Stimulated activated CD4-positive, alpha-beta T cell treated with anti-CD3 and anti-CD28 coated beads, TNF-alpha, amount 100 ng/mL, for 48 hours (primary cell): ENCODE data around the gene CES4A.
"Not testable (repeated sequence)": the region's sequence is repeated elsewhere in the genome, so short reads cannot be mapped to it uniquely, and the experiment has no call there.

Experiments used
- DNase-seq, 3 donors: peaks; one replicate each; pipeline ENCODE4 v3.0.0-alpha.2; 2020; ENCODE audit warnings: low read depth in 3 of 3

Gene CES4A

GRCh38 chr16:66955363-66956153, 32.8 kb upstream of the CES4A start:
- not testable (repeated sequence) for DNase-seq

- DNase-seq, result not testable (repeated sequence)
Observed at GRCh38 chr16:66956154-66956457, 32.3 kb upstream of the CES4A start.

- DNase-seq, result no peak
Observed at GRCh38 chr16:66958857-66959703, 29.3 kb upstream of the CES4A start.

GRCh38 chr16:66959704-66960161, 28.7 kb upstream of the CES4A start:
- no peak for DNase-seq

GRCh38 chr16:66960270-66960669, 28.1 kb upstream of the CES4A start:
- no peak for DNase-seq

GRCh38 chr16:66961065-66961744, 27.2 kb upstream of the CES4A start, which contains the start of gene CES3:
Gene CES3, plus strand, starts transcription at chr16:66961266. Its CDS starts 42 bp downstream, at chr16:66961308.
- DNase-seq, result peak; percentile 51 to 61 (median 55)

- DNase-seq, result no peak
Observed at GRCh38 chr16:66961914-66962313, 26.5 kb upstream of the CES4A start.

- DNase-seq, result no peak
Observed at GRCh38 chr16:66964049-66964448, 24.3 kb upstream of the CES4A start.

- DNase-seq, result no peak
Observed at GRCh38 chr16:66968847-66969246, 19.5 kb upstream of the CES4A start.

GRCh38 chr16:66970775-66971720, 17.3 kb upstream of the CES4A start:
- DNase-seq, result no peak

- DNase-seq, result no peak
Observed at GRCh38 chr16:66972983-66973382, 15.4 kb upstream of the CES4A start.

GRCh38 chr16:66973716-66974115, 14.7 kb upstream of the CES4A start:
- no peak for DNase-seq

GRCh38 chr16:66974156-66974931, 14.0 kb upstream of the CES4A start:
- DNase-seq, result not testable (repeated sequence)

GRCh38 chr16:66974932-66975246, 13.5 kb upstream of the CES4A start:
- DNase-seq, result peak; percentile 26 to 57 (median 52)

- no peak for DNase-seq
Observed at GRCh38 chr16:66975302-66975893, 13.0 kb upstream of the CES4A start.

- no peak for DNase-seq
Observed at GRCh38 chr16:66976746-66977145, 11.6 kb upstream of the CES4A start.

- DNase-seq, result peak; percentile 82 to 92 (median 91)
Observed at GRCh38 chr16:66977341-66978113, 10.9 kb upstream of the CES4A start.

- no peak for DNase-seq
Observed at GRCh38 chr16:66979011-66979717, 9.2 kb upstream of the CES4A start.

- no peak for DNase-seq
Observed at GRCh38 chr16:66983033-66983432, 5.4 kb upstream of the CES4A start.
